Activated CD4-positive, alpha-beta T cell treated with anti-CD3 and anti-CD28 coated beads, Interleukin-2, amount 50 U/mL, for 4 hours (primary cell): Measurements from ENCODE around the gene HIF1AN.
A peak's percentile ranks its signal among the peaks of the same experiment; 100 is the strongest.

ENCODE experiments used
- DNase-seq, 2 experiments: peaks; one replicate each; pipeline ENCODE4 v3.0.0-alpha.2; 2020

Gene HIF1AN

DNA sequence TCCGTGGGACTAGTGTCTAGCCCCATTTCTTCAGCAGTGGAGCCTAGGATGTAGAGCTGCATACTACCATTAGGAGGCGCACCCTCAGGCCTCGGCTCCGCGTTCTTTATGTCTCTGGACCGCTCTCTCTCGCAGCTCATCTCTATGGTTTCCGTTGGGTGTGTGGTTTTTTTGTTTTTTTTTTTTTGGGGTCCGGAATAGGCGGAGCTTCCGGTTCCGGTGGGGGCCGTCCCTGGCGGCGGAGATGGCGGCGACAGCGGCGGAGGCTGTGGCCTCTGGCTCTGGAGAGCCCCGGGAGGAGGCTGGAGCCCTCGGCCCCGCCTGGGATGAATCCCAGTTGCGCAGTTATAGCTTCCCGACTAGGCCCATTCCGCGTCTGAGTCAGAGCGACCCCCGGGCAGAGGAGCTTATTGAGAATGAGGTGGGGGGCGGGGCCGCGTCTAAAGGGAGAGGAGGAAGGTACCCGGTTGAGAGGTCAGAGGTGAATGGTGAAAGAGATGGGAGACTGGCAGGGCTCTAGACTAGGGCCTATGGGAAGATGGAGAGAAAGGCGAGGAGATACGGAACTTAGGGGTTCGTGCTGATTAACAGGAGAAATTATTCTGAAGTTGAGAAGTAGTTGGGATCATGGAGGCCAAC, at the start of gene HIF1AN:
HIF1AN (plus strand) TSS at position 229 of the 639 bp plus-strand sequence; CDS start at position 245, 16 bp downstream.
- DNase-seq = peak; percentile 84 to 87

GRCh38 chr10:100487529-100487928, 48.2 kb upstream of the HIF1AN start:
- no peak for DNase-seq

- no peak for DNase-seq
These were observed 46.3 kb upstream of the HIF1AN start for GRCh38 chr10:100489396-100489795.

- DNase-seq = no peak
These were observed 45.2 kb upstream of the HIF1AN start for GRCh38 chr10:100490531-100490930.

DNA sequence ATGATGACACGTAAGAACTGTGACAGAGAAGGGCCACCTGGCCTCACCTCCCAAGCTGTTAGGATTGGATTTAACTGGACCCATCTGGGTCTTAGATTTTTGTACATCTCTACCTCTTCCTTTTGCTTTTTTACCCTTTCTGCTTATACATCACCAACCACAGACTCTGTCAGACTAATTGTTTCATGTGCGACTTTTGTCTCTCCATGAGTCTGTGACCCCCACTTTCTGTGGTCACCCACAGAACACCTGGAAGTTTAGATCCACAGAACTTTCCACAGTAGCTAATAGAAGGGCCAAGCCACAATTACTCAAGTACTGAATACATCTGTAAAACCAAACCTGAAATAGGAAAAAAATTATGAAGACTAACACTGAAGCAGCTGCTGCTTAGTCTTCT, 39.2 kb upstream of the HIF1AN start:
- no peak for DNase-seq

DNA sequence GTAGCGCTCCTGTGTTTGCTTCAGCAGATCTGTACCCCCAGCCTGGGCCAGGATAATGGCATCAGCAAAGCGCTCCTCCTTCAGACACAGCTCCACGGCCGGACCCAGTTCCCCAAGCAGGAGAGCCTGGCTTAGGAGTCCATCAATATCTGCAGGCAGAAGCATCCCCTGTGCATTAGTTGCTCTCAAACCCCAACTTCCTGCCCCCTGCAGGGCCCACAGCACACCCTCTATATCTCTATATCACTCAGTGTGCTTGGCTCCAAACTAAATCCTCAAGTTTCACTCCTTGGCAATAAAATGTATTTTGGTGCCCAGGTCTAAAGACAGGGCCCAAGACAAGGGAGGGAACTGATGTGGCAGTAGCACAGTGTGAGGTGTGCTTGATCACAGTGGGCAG, 37.7 kb upstream of the HIF1AN start:
- DNase-seq = no peak

- no peak for DNase-seq
These were observed 34.3 kb upstream of the HIF1AN start for GRCh38 chr10:100501423-100501822.

DNA sequence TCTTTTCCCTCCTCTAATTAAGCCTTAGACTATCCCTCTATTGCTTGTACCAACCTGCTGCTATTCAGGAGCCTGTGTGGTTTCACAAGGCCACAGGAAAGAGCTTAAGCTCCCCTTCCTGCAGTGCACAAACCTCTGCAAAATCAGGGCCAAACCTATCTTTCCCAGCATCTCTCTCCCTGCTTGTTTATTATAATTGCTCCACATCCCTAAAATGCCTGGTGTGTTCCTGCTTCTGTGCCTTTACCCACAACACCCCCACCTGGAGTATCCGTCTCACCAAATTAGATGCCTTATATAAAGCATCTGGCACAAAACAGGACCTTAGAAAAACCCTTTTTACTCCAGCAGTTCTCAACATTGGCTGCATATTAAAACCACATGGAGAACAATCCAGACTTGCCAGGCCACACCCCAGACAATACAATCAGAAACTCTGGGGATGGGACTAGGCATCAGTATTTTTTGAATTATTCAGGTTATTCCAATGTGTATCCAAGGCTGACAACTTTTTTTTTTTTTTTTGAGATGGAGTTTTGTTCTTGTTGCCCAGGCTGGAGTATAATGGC, 32.7 kb upstream of the HIF1AN start:
- no peak for DNase-seq

- no peak for DNase-seq
These were observed 31.6 kb upstream of the HIF1AN start for GRCh38 chr10:100504096-100504495.

DNA sequence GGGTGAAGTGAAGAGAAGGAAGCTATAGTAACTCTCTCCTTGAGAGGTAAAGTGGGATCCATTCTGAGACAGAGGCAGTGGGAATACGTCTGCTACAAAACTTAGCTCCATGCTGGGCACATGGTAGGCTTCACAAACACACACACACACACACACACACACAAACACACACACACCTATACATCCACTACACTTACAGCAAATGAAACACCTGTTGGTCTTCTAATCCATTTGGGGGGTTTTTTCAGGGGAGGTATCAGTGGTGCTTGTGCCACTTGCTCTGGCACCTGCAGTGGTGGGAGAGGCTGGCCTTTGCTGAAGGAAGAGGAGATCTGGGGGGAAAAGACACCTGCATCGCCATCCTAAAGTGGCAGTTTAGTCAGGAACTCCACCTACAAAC, 30.6 kb upstream of the HIF1AN start:
- no peak for DNase-seq

GRCh38 chr10:100506596-100507356, 29.0 kb upstream of the HIF1AN start:
- DNase-seq = no peak

GRCh38 chr10:100507357-100507732, 28.4 kb upstream of the HIF1AN start:
- no peak for DNase-seq

DNA sequence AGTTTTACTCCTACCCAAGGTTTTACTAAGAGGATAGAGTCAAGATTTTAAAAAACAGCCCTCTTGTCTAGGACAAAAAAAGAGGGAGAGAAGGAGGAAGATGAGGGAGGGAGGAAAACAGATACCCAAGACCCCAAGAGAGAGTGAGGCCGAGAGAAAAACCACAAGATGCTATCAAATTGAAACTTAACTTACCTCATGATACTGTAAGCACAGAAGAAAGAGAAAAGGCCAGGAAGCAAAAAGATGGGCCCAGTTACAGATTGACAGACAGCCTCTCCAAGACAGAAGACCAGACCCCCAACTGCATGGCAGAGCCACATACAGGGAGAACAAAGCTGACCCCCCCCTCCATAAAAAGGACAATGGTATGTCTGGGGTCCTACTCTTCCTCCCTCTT, 27.5 kb upstream of the HIF1AN start:
- no peak for DNase-seq

DNA sequence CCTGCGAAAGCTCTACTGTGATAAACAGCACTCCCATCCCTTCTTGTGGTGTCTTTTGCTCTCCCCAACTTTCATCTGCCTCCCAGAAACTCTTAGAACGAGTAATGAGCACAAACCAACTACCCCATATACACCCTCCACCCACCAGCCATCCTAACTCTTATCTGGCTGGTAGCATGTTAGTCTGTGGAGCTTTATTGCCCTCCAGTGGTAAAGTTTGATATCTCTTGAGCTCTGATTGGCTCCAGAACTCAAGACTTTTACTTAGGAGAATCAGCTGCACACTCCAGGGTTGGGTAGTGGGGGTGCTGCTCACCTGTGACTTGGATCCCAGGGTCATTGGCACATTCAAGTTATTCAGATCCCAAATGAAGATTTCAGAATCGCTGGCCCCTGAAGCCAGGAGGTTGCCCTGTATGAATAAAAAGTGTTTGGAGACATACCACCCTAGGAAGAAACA, 27.0 kb upstream of the HIF1AN start:
- DNase-seq = peak; percentile 28 to 30

DNA sequence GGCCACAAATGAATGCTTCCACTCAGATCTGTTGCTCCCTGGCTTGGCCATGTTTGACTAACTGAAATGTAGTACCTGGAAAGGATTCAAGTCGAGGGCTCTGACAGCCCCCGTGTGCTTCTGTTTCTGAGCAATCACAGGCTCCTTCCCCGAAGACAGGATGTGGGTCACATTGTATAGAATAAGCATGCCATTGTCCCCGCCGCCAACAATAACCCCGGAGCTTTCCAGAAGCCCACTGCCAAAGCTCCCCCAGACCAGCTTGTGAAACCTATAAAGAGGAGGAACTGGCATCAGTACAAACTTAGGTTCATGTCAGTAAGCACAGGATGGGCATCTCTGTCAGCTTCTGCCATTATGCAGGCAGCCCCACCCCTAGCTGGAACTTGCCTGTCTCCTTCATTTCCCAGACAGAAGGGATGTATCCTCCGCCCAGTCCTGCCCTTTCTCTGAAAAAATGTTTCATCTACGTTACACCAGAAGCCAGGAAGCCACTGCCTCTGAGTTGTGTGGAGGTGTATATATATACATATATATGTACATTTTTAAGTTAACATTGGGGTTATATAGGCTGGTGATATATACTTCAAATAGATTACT, 26.4 kb upstream of the HIF1AN start:
- DNase-seq = peak; percentile 55 to 59

- DNase-seq = peak; percentile 51 to 67
These were observed 25.0 kb upstream of the HIF1AN start for GRCh38 chr10:100510533-100511308.

- DNase-seq = no peak
These were observed 20.1 kb upstream of the HIF1AN start for GRCh38 chr10:100515612-100516011.

DNA sequence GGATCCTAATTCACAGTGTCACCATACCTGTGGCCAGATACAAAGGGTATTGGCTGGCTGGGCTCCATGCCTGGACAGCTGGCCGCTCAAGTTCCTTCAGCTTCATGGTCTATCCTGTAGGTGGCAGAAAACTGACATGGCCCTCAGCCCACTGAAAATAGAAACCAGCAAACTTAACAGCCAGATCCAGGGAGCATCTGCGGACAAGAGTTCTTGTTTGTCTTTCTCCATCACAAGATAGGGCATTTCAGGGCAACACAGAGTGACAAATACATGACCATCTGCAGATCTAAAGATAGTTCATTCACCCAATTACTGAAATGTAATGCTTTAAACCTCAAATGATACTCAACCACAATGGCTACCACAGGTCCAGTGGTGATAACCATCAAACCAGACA, 18.9 kb upstream of the HIF1AN start:
- no peak for DNase-seq

DNA sequence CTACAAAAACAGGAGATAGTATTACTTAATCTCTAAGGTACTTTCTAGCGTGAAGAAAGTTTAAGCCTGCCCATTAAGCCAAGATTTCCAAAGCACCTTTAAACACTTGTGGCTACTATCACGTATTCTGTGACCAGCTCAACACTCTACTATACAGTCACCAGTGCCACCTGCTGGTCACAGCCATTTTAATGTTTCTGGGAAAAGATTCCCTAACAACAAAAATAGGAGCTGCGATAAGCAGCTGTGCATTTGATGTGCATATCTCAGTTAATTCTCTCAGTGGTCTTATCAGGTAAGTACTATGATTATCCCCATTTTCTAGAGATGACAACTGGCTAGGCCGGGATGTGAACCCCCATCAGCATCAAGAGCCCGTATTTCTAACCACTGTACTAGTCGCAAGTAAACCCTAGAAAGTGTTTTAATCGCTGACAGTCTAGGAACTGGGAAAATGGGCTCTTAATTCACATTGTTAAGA, 16.9 kb upstream of the HIF1AN start:
- peak; percentile 63 to 64 for DNase-seq

- no peak for DNase-seq
These were observed 16.3 kb upstream of the HIF1AN start, which contains the start of gene SEC31B for GRCh38 chr10:100519311-100520051. Gene SEC31B (minus strand): TSS chr10:100519861. CDS start chr10:100516952, 2,909 bp downstream.

DNA sequence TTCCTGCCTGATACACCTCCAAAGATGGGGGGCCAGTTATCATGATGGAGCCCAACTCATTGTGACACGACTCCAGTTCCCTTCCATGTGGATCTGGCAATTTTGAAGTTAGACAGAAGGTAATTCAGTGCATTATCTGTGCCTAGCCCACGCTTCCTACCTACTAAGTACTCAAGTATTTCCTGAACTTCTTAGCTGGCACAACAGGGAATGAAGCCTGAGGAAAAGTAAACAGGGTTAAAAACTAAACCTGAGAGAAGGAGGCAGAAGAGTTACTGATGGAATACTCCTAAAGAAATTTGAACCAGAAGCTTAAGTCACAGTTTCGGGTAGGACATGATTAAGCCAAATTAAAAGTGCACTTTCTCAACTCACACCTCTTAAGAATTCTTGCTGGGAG, 14.9 kb upstream of the HIF1AN start:
- no peak for DNase-seq
